IMR-90 (cell line): ENCODE measurements around the gene RNFT2. TPM values are rescaled to one million over a fixed set of nuclear protein-coding genes. Genes with fewer than 3 reads are reported as not detected.

ENCODE experiments used
- ATAC-seq: fragments of 200-7000 bp; cut with Tn5 transposase; 2 replicates; pipeline ENCODE4 v1.9.1; 2020; ENCODE audit warnings: low read depth, mild to moderate bottlenecking, moderate library complexity
- BruUV-seq: library from RNA; stranded (reverse); fragments of 400-500 nt; replicated peaks from 2 replicates; lab custom pipeline; 2021; lab: Mats Ljungman, UMichigan
- CTCF ChIA-PET: fragments of 300-600 bp; formaldehyde crosslinking; extraction: SDS; loops from one replicate; lab custom pipeline; 2021; ENCODE audit warnings: antibody characterized with exemption; lab: Yijun Ruan, JAX
- POLR2A ChIA-PET: fragments of 300-600 bp; sonication (Branson Sonifier 250); formaldehyde crosslinking; loops from one replicate; lab custom pipeline; 2022; ENCODE audit warnings: antibody characterized with exemption; ENCODE audit not compliant: unreplicated experiment; lab: Charles Lee
- DNase-seq: peaks from one replicate; pipeline ENCODE4 v3.0.0; 2013
- H2AFZ ChIP-seq: replicated peaks from 2 replicates; pipeline ENCODE3; 2013; ENCODE audit warnings: low read length, mild to moderate bottlenecking; ENCODE audit not compliant: poor library complexity
- H2AK5ac ChIP-seq: 2 replicates; pipeline ENCODE4 v1.6.1; 2013; ENCODE audit warnings: low read depth, low read length, inconsistent platforms
- H2AK9ac ChIP-seq: replicated peaks from 2 replicates; pipeline ENCODE3; 2013; ENCODE audit warnings: mild to moderate bottlenecking, low read depth, low read length, moderate library complexity; ENCODE audit not compliant: poor library complexity
- H2BK120ac ChIP-seq: 2 replicates; pipeline ENCODE4 v1.6.1; 2013; ENCODE audit warnings: low read depth, low read length, inconsistent platforms
- H2BK15ac ChIP-seq: 3 replicates; pipeline ENCODE4 v1.6.1; 2013; ENCODE audit warnings: low read depth, low read length, inconsistent platforms
- H2BK20ac ChIP-seq: 2 replicates; pipeline ENCODE4 v1.6.1; 2013; ENCODE audit warnings: low read depth, mild to moderate bottlenecking, inconsistent platforms, low read length, moderate library complexity
- H2BK5ac ChIP-seq: 2 replicates; pipeline ENCODE4 v1.6.1; 2013; ENCODE audit warnings: mild to moderate bottlenecking, low read depth, low read length, inconsistent platforms; ENCODE audit not compliant: poor library complexity, severe bottlenecking
- H3K14ac ChIP-seq: replicated peaks from 2 replicates; pipeline ENCODE4 v1.6.1; 2013; ENCODE audit warnings: low read depth, low read length, inconsistent platforms
- H3K18ac ChIP-seq: 2 replicates; pipeline ENCODE4 v1.6.1; 2013; ENCODE audit warnings: low read depth, low read length, control low read depth
- H3K23ac ChIP-seq: 2 replicates; pipeline ENCODE4 v1.6.1; 2013; ENCODE audit warnings: low read depth, low read length, inconsistent platforms
- H3K27ac ChIP-seq: 2 replicates; pipeline ENCODE4 v1.5.1; 2013; ENCODE audit warnings: mild to moderate bottlenecking, control low read depth, low read length; ENCODE audit not compliant: insufficient read depth
- H3K27me3 ChIP-seq: 2 replicates; pipeline ENCODE4 v1.6.1; 2013; ENCODE audit warnings: low read length; ENCODE audit not compliant: control insufficient read depth, insufficient read depth
- H3K36me3 ChIP-seq: 2 replicates; pipeline ENCODE4 v1.6.1; 2013; ENCODE audit warnings: low read length, mixed read lengths; ENCODE audit not compliant: control insufficient read depth, insufficient read depth
- H3K4ac ChIP-seq: 2 replicates; pipeline ENCODE4 v1.6.1; 2013; ENCODE audit warnings: low read depth, low read length, inconsistent platforms
- H3K4me1 ChIP-seq: 2 replicates; pipeline ENCODE4 v1.6.1; 2013; ENCODE audit warnings: low read length, mixed read lengths; ENCODE audit not compliant: control insufficient read depth, insufficient read depth
- H3K4me2 ChIP-seq: 2 replicates; pipeline ENCODE4 v1.6.1; 2013; ENCODE audit warnings: low read depth, mild to moderate bottlenecking, control low read depth, low read length, moderate library complexity
- H3K4me3 ChIP-seq: 2 replicates; pipeline ENCODE4 v1.5.1; 2013; ENCODE audit warnings: low read depth, mild to moderate bottlenecking, control low read depth, low read length, moderate library complexity; ENCODE audit not compliant: insufficient read depth
- H3K56ac ChIP-seq: 2 replicates; pipeline ENCODE4 v1.6.1; 2013; ENCODE audit warnings: low read length, inconsistent platforms; ENCODE audit not compliant: insufficient read depth; ENCODE audit errors: extremely low read depth
- H3K79me1 ChIP-seq, 2 experiments: 2 replicates each; pipeline ENCODE4 v1.6.1; 2013; ENCODE audit warnings: low read length in 2 of 2, inconsistent platforms in 1 of 2, low read depth in 1 of 2
- H3K9ac ChIP-seq: 2 replicates; pipeline ENCODE4 v1.6.1; 2013; ENCODE audit warnings: low read depth, low read length, control low read depth
- H3K9me1 ChIP-seq: 2 replicates; pipeline ENCODE4 v1.6.1; 2013; ENCODE audit warnings: low read length, inconsistent platforms; ENCODE audit not compliant: insufficient read depth
- H3K9me3 ChIP-seq: 2 replicates; pipeline ENCODE4 v1.6.1; 2013; ENCODE audit warnings: low read length; ENCODE audit not compliant: control insufficient read depth, insufficient read depth
- H4K20me1 ChIP-seq: 2 replicates; pipeline ENCODE4 v1.6.1; 2013; ENCODE audit warnings: low read length, inconsistent platforms; ENCODE audit not compliant: insufficient read depth
- H4K5ac ChIP-seq: 2 replicates; pipeline ENCODE4 v1.6.1; 2013; ENCODE audit warnings: mild to moderate bottlenecking, low read depth, low read length, control low read depth
- H4K8ac ChIP-seq, 2 experiments: 2 replicates each; pipeline ENCODE4 v1.6.1; 2013; ENCODE audit warnings: low read depth in 2 of 2, low read length in 2 of 2, control low read depth in 1 of 2, inconsistent platforms in 1 of 2
- H4K91ac ChIP-seq: 2 replicates; pipeline ENCODE4 v1.6.1; 2013; ENCODE audit warnings: low read depth, low read length, inconsistent platforms; ENCODE audit not compliant: insufficient read depth
- BHLHE40 ChIP-seq: fragments of 150-350 bp; IDR thresholded peaks from 2 replicates; pipeline ENCODE4 v1.6.1; 2016; ENCODE audit warnings: mild to moderate bottlenecking, low read depth, low read length
- CHD1 ChIP-seq: IDR thresholded peaks from 2 replicates; pipeline ENCODE4 v1.6.1; 2012; ENCODE audit warnings: low read depth, low read length, improper control_type of control experiment
- CTCF ChIP-seq: conservative IDR thresholded peaks from 2 replicates; pipeline ENCODE4 v1.5.1; 2012; ENCODE audit warnings: mild to moderate bottlenecking, low read depth, low read length, improper control_type of control experiment
- ELK1 ChIP-seq: fragments of 150-350 bp; IDR thresholded peaks from 2 replicates; pipeline ENCODE4 v1.6.1; 2016; ENCODE audit warnings: low read depth, mild to moderate bottlenecking, low read length, moderate library complexity, borderline replicate concordance
- MAZ ChIP-seq: IDR thresholded peaks from 2 replicates; pipeline ENCODE4 v1.6.1; 2012; ENCODE audit warnings: low read depth, mild to moderate bottlenecking, low read length, improper control_type of control experiment, moderate library complexity, borderline replicate concordance
- NFE2L2 ChIP-seq: fragments of 150-350 bp; IDR thresholded peaks from 2 replicates; pipeline ENCODE4 v1.6.1; 2016; ENCODE audit warnings: low read depth, mild to moderate bottlenecking, low read length
- RAD21 ChIP-seq: IDR thresholded peaks from 2 replicates; pipeline ENCODE4 v1.6.1; 2012; ENCODE audit warnings: low read length, improper control_type of control experiment
- RCOR1 ChIP-seq: IDR thresholded peaks from 2 replicates; pipeline ENCODE4 v1.6.1; 2012; ENCODE audit warnings: mild to moderate bottlenecking, low read length, improper control_type of control experiment; ENCODE audit not compliant: insufficient replicate concordance
- RFX5 ChIP-seq: IDR thresholded peaks from 2 replicates; pipeline ENCODE4 v1.8.0; 2012; ENCODE audit warnings: low read depth, mild to moderate bottlenecking, low read length, moderate library complexity
- SMC3 ChIP-seq: fragments of 150-350 bp; IDR thresholded peaks from 2 replicates; pipeline ENCODE4 v1.6.1; 2016; ENCODE audit warnings: low read depth, mild to moderate bottlenecking, antibody characterized with exemption, low read length, moderate library complexity
- USF2 ChIP-seq: fragments of 150-350 bp; IDR thresholded peaks from 2 replicates; pipeline ENCODE4 v1.6.1; 2017; ENCODE audit warnings: mild to moderate bottlenecking, antibody characterized with exemption, low read length, low read depth
- WGBS, 2 experiments: methylation state at CpG; one replicate each; pipeline versions ENCODE4 v1.1.5 to v1.1.7; 2013; ENCODE audit warnings: missing lambda C conversion rate in 2 of 2; ENCODE audit not compliant: insufficient read length in 1 of 2; ENCODE audit errors: extremely low coverage in 2 of 2; 5-methylcytosine and 5-hydroxymethylcytosine counted together
- dilution Hi-C: fragments of 300-500 bp; cut with HindIII; formaldehyde crosslinking; loops from one replicate; pipeline ENCODE4 v1.14.3; 2018; ENCODE audit warnings: low sequenced_read_pairs; ENCODE audit not compliant: unreplicated experiment
- in situ Hi-C: fragments of 300-500 bp; cut with MboI; formaldehyde crosslinking; loops from 3 replicates; pipeline ENCODE4 v1.14.3; 2019; ENCODE audit warnings: low sequenced_read_pairs, inconsistent platforms, mixed read lengths
- intact Hi-C: fragments of 100-400 bp; cut with micrococcal nuclease; formaldehyde crosslinking; loops from 2 replicates; pipeline ENCODE4 v1.10.0; 2022
- polyA plus RNA-seq, 3 experiments: library from polyadenylated mRNA; depleted of rRNA; stranded (reverse); fragments of >200 nt; gene quantifications; 2 replicates each; pipeline ENCODE4 v1.2.3, GENCODE V29; 2012; ENCODE audit warnings: low replicate concordance in 1 of 3
- total RNA-seq: library from RNA; depleted of rRNA; stranded (reverse); fragments of >200 nt; gene quantifications from 2 replicates; pipeline ENCODE4 v1.2.3, GENCODE V29; 2012

The RNFT2 gene
- total and polyA plus RNA-seq, 2 of the 4 experiments (the other 2 are of a cell fraction) = 1.6 to 2.3 TPM

GRCh38 chr12:116697716-116698115 lies 40.4 kb upstream of the RNFT2 start:
- 30% methylated on average over 6 of the region's 11 CpGs; no CpG with 5 or more reads in 1 of the 2 experiments for WGBS, 2 experiments
- Histone ChIP-seq H3K4me1 (no peaks in the 10 kb centered on the region; the same call in 1 of the 2 replicates), H3K18ac (no peak overlapping the region), H3K4ac (no peak overlapping the region), H3K36me3 (no peaks in the 10 kb centered on the region), H2BK120ac (no peak overlapping the region), H2BK5ac (no peak overlapping the region), H3K79me1 (no peaks in the 10 kb centered on the region), H4K8ac (no peak overlapping the region), H3K9me1 (peaks cover 4% of the 10 kb centered on the region; the same call in 1 of the 2 replicates), H3K9me3 (no peaks in the 10 kb centered on the region), H4K5ac (no peak overlapping the region), H2AFZ (no peak overlapping the region), H3K27ac (no peak overlapping the region), H4K91ac (no peak overlapping the region), H3K14ac (no peak overlapping the region), H3K4me3 (no peak overlapping the region), H2BK15ac (no peak overlapping the region), H3K4me2 (no peak overlapping the region), H2AK5ac (no peak overlapping the region), H3K27me3 (peaks cover 41% of the 10 kb centered on the region), H3K9ac (no peak overlapping the region), H3K56ac (no peak overlapping the region), H2BK20ac (no peak overlapping the region), H2AK9ac (no peak overlapping the region), H3K23ac (no peak overlapping the region), H4K20me1 (no peaks in the 10 kb centered on the region)
- no peak for ATAC-seq
- ChIA-PET CTCF (interaction anchor here (1.1 to 2.3 kb wide), 2 partner anchors 11 to 700 kb away, joined by 3 to 5 read pairs; no protein-coding TSS in a partner anchor), POLR2A (no interaction called here)
- TF ChIP-seq MAZ (no peak), CTCF (no peak), RFX5 (no peak), RCOR1 (no peak), ELK1 (no peak), RAD21 (no peak), SMC3 (no peak), NFE2L2 (no peak), CHD1 (no peak), USF2 (no peak), BHLHE40 (no peak)
- dilution Hi-C loops (no loop called here), in situ Hi-C loops (loop anchor here (10.0 kb wide), 1 partner anchor 703 kb away; no protein-coding TSS in a partner anchor), intact Hi-C loops (no loop called here)
- no TSS peak for BruUV-seq
- DNase-seq = no peak
